Liver (tissue), 10 donors: ENCODE results near the gene KRTCAP3. TPM values are rescaled to one million over a fixed set of nuclear protein-coding genes. Genes with fewer than 3 reads are reported as not detected.

Experiments
- DNase-seq: peaks from one replicate; pipeline ENCODE4 v3.0.0-alpha.2; 2017; ENCODE audit warnings: low spot score
- H3K27ac ChIP-seq, 2 donors: one replicate each; pipeline ENCODE4 v1.7.0; 2013; ENCODE audit warnings: inconsistent platforms in 2 of 2, low read length in 2 of 2, control low read depth in 1 of 2, low read depth in 1 of 2, mild to moderate bottlenecking in 1 of 2
- H3K27me3 ChIP-seq, 4 donors: one replicate each; pipeline versions ENCODE4 v1.6.1 to v1.7.0; 2013; ENCODE audit warnings: low read length in 3 of 4, inconsistent platforms in 1 of 4, mild to moderate bottlenecking in 1 of 4, moderate library complexity in 1 of 4; ENCODE audit not compliant: control insufficient read depth in 4 of 4, insufficient read depth in 4 of 4
- H3K36me3 ChIP-seq, 4 donors: one replicate each; pipeline versions ENCODE4 v1.6.1 to v1.7.0; 2013; ENCODE audit warnings: low read length in 3 of 4, mild to moderate bottlenecking in 3 of 4, low read depth in 1 of 4, moderate library complexity in 1 of 4; ENCODE audit not compliant: control insufficient read depth in 4 of 4, insufficient read depth in 3 of 4
- H3K4me1 ChIP-seq, 4 donors: one replicate each; pipeline versions ENCODE4 v1.6.1 to v1.7.0; 2013; ENCODE audit warnings: low read length in 3 of 4, mild to moderate bottlenecking in 3 of 4, moderate library complexity in 1 of 4; ENCODE audit not compliant: control insufficient read depth in 4 of 4, insufficient read depth in 4 of 4
- H3K4me3 ChIP-seq, 3 donors: one replicate each; pipeline versions ENCODE4 v1.6.1 to v1.7.0; 2013; ENCODE audit warnings: low read length in 3 of 3, control low read depth in 1 of 3, low read depth in 1 of 3, mild to moderate bottlenecking in 1 of 3
- H3K9ac ChIP-seq, 2 donors: one replicate each; pipeline ENCODE4 v1.7.0; 2013; ENCODE audit warnings: low read length in 2 of 2, mild to moderate bottlenecking in 2 of 2, moderate library complexity in 2 of 2, control low read depth in 1 of 2, low read depth in 1 of 2
- H3K9me3 ChIP-seq, 4 donors: one replicate each; pipeline versions ENCODE4 v1.6.1 to v1.7.0; 2013; ENCODE audit warnings: low read length in 3 of 4; ENCODE audit not compliant: control insufficient read depth in 4 of 4
- EGR1 ChIP-seq, 2 donors: IDR thresholded peaks; 2 replicates each; pipeline ENCODE4 v1.6.1; 2016 to 2018; ENCODE audit warnings: antibody characterized with exemption in 2 of 2, low read depth in 2 of 2
- FOXA1 ChIP-seq: IDR thresholded peaks from 2 replicates; pipeline ENCODE4 v1.6.1; 2016; ENCODE audit warnings: antibody characterized with exemption
- FOXA2 ChIP-seq: IDR thresholded peaks from 2 replicates; pipeline ENCODE4 v1.6.1; 2016; ENCODE audit warnings: antibody characterized with exemption
- GABPA ChIP-seq, 2 donors: IDR thresholded peaks in 1 of 2; conservative IDR thresholded peaks in 1 of 2; 2 replicates each; pipeline ENCODE4 v1.6.1; 2016; ENCODE audit warnings: antibody characterized with exemption in 2 of 2, mild to moderate bottlenecking in 1 of 2, moderate library complexity in 1 of 2
- HNF4A ChIP-seq, 2 donors: conservative IDR thresholded peaks; 2 replicates each; pipeline ENCODE4 v1.6.1; 2016; ENCODE audit warnings: antibody characterized with exemption in 2 of 2, mild to moderate bottlenecking in 2 of 2
- HNF4G ChIP-seq: IDR thresholded peaks from 2 replicates; pipeline ENCODE4 v1.6.1; 2016; ENCODE audit warnings: antibody characterized with exemption
- NR2F2 ChIP-seq: IDR thresholded peaks from 2 replicates; pipeline ENCODE4 v1.6.1; 2016; ENCODE audit warnings: antibody characterized with exemption
- RAD21 ChIP-seq, 2 donors: IDR thresholded peaks; 2 replicates each; pipeline ENCODE4 v1.6.1; 2016; ENCODE audit warnings: antibody characterized with exemption in 2 of 2, mild to moderate bottlenecking in 2 of 2
- RXRA ChIP-seq, 2 donors: IDR thresholded peaks; 2 replicates each; pipeline ENCODE4 v1.6.1; 2017 to 2018; ENCODE audit warnings: antibody characterized with exemption in 2 of 2, mild to moderate bottlenecking in 1 of 2
- SP1 ChIP-seq: IDR thresholded peaks from 2 replicates; pipeline ENCODE4 v1.6.1; 2018; ENCODE audit warnings: antibody characterized with exemption, mild to moderate bottlenecking
- TAF1 ChIP-seq: conservative IDR thresholded peaks from 2 replicates; pipeline ENCODE4 v1.6.1; 2016; ENCODE audit warnings: antibody characterized with exemption, mild to moderate bottlenecking
- YY1 ChIP-seq: IDR thresholded peaks from 2 replicates; pipeline ENCODE4 v1.6.1; 2016; ENCODE audit warnings: antibody characterized with exemption, mild to moderate bottlenecking
- WGBS: extraction: QIAGEN DNeasy Blood & Tissue Kit; methylation state at CpG from one replicate; pipeline ENCODE4 v1.1.7; 2013; 5-methylcytosine and 5-hydroxymethylcytosine counted together
- polyA plus RNA-seq, 2 donors: library from polyadenylated mRNA; stranded (reverse) in 1 of 2; unstranded in 1 of 2; fragments of 200-250 nt in 1 of 2; fragments of >200 nt in 1 of 2; fragmentation: Nextera tagmentation in 1 of 2; extraction: Ambion mirVana in 1 of 2; gene quantifications; one replicate each; pipeline versions ENCODE4 v1.2.1 to v1.2.3, GENCODE V29; 2013 to 2015
- small RNA-seq: library from RNA; depleted of rRNA; stranded (forward); fragments of <200 nt; gene quantifications from one replicate; pipeline ENCODE3, GENCODE V24; 2014
- total RNA-seq, 2 donors: library from RNA; depleted of rRNA; stranded (reverse); fragments of >200 nt; gene quantifications; one replicate each; pipeline ENCODE4 v1.2.3, GENCODE V29; 2014
- TF ChIP-seq, protein P1 (sequence below): IDR thresholded peaks from 2 replicates; pipeline ENCODE4 v1.6.1; 2016; ENCODE audit warnings: antibody characterized with exemption
- TF ChIP-seq, protein P2 (sequence below): IDR thresholded peaks from 2 replicates; pipeline ENCODE4 v1.6.1; 2016; ENCODE audit warnings: antibody characterized with exemption
- TF ChIP-seq, protein P3 (sequence below): IDR thresholded peaks from 2 replicates; pipeline ENCODE4 v1.6.1; 2016; ENCODE audit warnings: antibody characterized with exemption, mild to moderate bottlenecking
- TF ChIP-seq, protein P4 (sequence below): fragments of 150-350 bp; IDR thresholded peaks from 2 replicates; pipeline ENCODE4 v1.5.1; 2017; ENCODE audit warnings: improper control_type of control experiment, low read depth, low read length; ENCODE audit not compliant: missing input control
- donor health status: healthy.
- donor health status: healthy.
- donor health status: healthy.
- donor health status: healthy.
- donor health status: healthy.

KRTCAP3 gene
- total and polyA plus RNA-seq, 4 donors: 1.8 to 12.7 (median 4.7) TPM

DNA sequence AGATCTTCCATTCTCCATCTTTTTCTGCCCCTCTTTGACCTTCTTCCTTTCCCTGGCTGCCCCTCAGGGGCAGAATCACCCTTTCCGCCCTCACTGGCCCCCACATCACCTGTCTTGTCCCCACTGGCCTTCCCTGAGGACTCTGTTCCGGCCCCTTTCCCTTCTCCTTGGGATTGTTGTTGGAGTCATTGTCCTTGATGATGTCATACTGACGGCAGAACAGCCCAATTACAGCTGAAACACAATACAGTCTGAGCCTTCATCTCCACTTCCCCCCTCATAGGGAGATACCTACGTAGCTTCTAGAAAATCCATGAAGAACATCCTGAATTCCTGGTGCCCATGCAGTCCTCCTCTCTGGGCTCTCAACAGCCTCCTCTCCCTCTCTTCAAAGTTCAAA lies 50.4 kb downstream of the KRTCAP3 start:
- Histone ChIP-seq H3K27me3 (no peaks in the 10 kb centered on the region), H3K27ac (peak overlapping the region; percentile 90 to 97), H3K9me3 (no peaks in the 10 kb centered on the region), H3K4me1 (peaks cover 2 to 44% (median 23%) of the 10 kb centered on the region in 4 donors), H3K4me3 (no peak overlapping the region), H3K36me3 (peaks cover 7 to 19% (median 12%) of the 10 kb centered on the region in 4 donors), H3K9ac (no peak overlapping the region)
- DNase-seq: no peak
- TF ChIP-seq, protein P1, sequence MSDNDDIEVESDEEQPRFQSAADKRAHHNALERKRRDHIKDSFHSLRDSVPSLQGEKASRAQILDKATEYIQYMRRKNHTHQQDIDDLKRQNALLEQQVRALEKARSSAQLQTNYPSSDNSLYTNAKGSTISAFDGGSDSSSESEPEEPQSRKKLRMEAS: no peak
- TF ChIP-seq, protein P2, sequence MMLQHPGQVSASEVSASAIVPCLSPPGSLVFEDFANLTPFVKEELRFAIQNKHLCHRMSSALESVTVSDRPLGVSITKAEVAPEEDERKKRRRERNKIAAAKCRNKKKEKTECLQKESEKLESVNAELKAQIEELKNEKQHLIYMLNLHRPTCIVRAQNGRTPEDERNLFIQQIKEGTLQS: no peak
- TF ChIP-seq RXRA (IDR thresholded peaks at IDR 0.05) (no peak), HNF4G (no peak), YY1 (no peak), EGR1 (IDR thresholded peaks at IDR 0.05; ENCODE audit: low read depth in 2 of 2) (no peak), TAF1 (no peak)
- WGBS: 95% methylated on average over 4 of the region's 4 CpGs

DNA sequence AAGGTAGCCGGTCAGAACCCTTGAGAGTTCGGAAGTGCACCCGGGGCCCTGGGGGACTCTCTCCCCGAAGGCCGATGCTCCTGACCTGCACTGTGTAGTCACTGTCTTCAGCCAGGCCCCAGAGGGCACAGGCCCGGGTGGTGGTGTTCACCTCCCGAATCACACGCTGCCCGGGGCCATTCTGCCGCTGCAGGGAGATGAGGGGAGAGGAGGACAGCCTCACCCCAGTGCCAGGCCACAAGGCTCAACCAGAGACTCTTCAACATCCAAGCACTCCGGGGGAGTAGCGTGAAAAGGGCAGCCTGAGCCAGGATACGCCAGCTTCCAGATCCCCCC lies 51.7 kb downstream of the KRTCAP3 start:
- H3K27ac ChIP-seq: peak overlapping the region; percentile 90 to 97

More for the DNA sequence above, 51.7 kb downstream of the KRTCAP3 start:
- no peak for TF ChIP-seq FOXA2
- no peak for TF ChIP-seq TAF1
- no peak for TF ChIP-seq FOXA1
- no peak for TF ChIP-seq HNF4A (conservative IDR thresholded peaks at IDR 0.05)
- TF ChIP-seq, protein P1: no peak
- TF ChIP-seq, protein P2: no peak
- no peak for TF ChIP-seq RAD21 (IDR thresholded peaks at IDR 0.05)
- no peak for TF ChIP-seq YY1
- TF ChIP-seq, protein P3, sequence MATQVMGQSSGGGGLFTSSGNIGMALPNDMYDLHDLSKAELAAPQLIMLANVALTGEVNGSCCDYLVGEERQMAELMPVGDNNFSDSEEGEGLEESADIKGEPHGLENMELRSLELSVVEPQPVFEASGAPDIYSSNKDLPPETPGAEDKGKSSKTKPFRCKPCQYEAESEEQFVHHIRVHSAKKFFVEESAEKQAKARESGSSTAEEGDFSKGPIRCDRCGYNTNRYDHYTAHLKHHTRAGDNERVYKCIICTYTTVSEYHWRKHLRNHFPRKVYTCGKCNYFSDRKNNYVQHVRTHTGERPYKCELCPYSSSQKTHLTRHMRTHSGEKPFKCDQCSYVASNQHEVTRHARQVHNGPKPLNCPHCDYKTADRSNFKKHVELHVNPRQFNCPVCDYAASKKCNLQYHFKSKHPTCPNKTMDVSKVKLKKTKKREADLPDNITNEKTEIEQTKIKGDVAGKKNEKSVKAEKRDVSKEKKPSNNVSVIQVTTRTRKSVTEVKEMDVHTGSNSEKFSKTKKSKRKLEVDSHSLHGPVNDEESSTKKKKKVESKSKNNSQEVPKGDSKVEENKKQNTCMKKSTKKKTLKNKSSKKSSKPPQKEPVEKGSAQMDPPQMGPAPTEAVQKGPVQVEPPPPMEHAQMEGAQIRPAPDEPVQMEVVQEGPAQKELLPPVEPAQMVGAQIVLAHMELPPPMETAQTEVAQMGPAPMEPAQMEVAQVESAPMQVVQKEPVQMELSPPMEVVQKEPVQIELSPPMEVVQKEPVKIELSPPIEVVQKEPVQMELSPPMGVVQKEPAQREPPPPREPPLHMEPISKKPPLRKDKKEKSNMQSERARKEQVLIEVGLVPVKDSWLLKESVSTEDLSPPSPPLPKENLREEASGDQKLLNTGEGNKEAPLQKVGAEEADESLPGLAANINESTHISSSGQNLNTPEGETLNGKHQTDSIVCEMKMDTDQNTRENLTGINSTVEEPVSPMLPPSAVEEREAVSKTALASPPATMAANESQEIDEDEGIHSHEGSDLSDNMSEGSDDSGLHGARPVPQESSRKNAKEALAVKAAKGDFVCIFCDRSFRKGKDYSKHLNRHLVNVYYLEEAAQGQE: no peak
- TF ChIP-seq SP1: no peak
- no peak for TF ChIP-seq NR2F2
- no peak for TF ChIP-seq GABPA (IDR thresholded peaks at IDR 0.05 in 1 of 2, conservative IDR thresholded peaks at IDR 0.05 in 1 of 2)
- TF ChIP-seq, protein P4, sequence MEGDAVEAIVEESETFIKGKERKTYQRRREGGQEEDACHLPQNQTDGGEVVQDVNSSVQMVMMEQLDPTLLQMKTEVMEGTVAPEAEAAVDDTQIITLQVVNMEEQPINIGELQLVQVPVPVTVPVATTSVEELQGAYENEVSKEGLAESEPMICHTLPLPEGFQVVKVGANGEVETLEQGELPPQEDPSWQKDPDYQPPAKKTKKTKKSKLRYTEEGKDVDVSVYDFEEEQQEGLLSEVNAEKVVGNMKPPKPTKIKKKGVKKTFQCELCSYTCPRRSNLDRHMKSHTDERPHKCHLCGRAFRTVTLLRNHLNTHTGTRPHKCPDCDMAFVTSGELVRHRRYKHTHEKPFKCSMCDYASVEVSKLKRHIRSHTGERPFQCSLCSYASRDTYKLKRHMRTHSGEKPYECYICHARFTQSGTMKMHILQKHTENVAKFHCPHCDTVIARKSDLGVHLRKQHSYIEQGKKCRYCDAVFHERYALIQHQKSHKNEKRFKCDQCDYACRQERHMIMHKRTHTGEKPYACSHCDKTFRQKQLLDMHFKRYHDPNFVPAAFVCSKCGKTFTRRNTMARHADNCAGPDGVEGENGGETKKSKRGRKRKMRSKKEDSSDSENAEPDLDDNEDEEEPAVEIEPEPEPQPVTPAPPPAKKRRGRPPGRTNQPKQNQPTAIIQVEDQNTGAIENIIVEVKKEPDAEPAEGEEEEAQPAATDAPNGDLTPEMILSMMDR: no peak
- Histone ChIP-seq H3K4me1 (peaks cover 8 to 54% (median 31%) of the 10 kb centered on the region in 4 donors), H3K27me3 (no peaks in the 10 kb centered on the region), H3K36me3 (peaks cover 7 to 19% (median 12%) of the 10 kb centered on the region in 4 donors), H3K4me3 (peak overlapping the region; percentile 75 to 87 (median 78)), H3K9ac (peak overlapping the region; percentile 59 to 70), H3K9me3 (no peaks in the 10 kb centered on the region)
- no peak for DNase-seq
- WGBS: 67% methylated on average over 13 of the region's 13 CpGs

Small RNA genes within 50 kb of the gene (small RNA-seq; reads per million reads assigned to genes)
- not detected for gene RNU6-986P

Other genes starting within 250 kb of the KRTCAP3 start
- 10 to 100 TPM; 44.9 to 48.6 TPM for gene ATRAID, start 230.3 kb upstream of the KRTCAP3 start, total RNA-seq
- 10 to 100 TPM; 49.3 to 77.5 TPM for gene ATRAID, start 230.3 kb upstream of the KRTCAP3 start, polyA plus RNA-seq
- gene SLC5A6, start 230.1 kb upstream of the KRTCAP3 start, total RNA-seq: 100 to 1,000 TPM in 1 of 2 donors, 10 to 100 TPM in 1; 12.5 to 100 TPM
- 100 to 1,000 TPM in 1 of 2 donors, 10 to 100 TPM in 1; 46.0 to 217 TPM for gene SLC5A6, start 230.1 kb upstream of the KRTCAP3 start, polyA plus RNA-seq
- gene CAD, start 225.0 kb upstream of the KRTCAP3 start, total RNA-seq: 10 to 100 TPM; 18.7 to 23.2 TPM
- 1 to 10 TPM; 6.3 to 8.4 TPM for gene CAD, start 225.0 kb upstream of the KRTCAP3 start, polyA plus RNA-seq
- not detected for gene SLC30A3, start 179.3 kb upstream of the KRTCAP3 start, total RNA-seq
- under 1 TPM in 1 of 2 donors, not detected in 1; 0.20 TPM for gene SLC30A3, start 179.3 kb upstream of the KRTCAP3 start, polyA plus RNA-seq
- not detected for gene DNAJC5G, start 166.9 kb upstream of the KRTCAP3 start, total RNA-seq
- not detected for gene DNAJC5G, start 166.9 kb upstream of the KRTCAP3 start, polyA plus RNA-seq
- gene TRIM54, start 160.0 kb upstream of the KRTCAP3 start, total RNA-seq: not detected
- under 1 TPM in 1 of 2 donors, not detected in 1; 0.03 TPM for gene TRIM54, start 160.0 kb upstream of the KRTCAP3 start, polyA plus RNA-seq
- under 1 TPM in 1 of 2 donors, not detected in 1; 0.25 TPM for gene UCN, start 133.9 kb upstream of the KRTCAP3 start, total RNA-seq
- under 1 TPM; 0.42 to 0.83 TPM for gene UCN, start 133.9 kb upstream of the KRTCAP3 start, polyA plus RNA-seq
- 10 to 100 TPM; 13.9 to 29.6 TPM for gene MPV17, start 119.3 kb upstream of the KRTCAP3 start, total RNA-seq
- gene MPV17, start 119.3 kb upstream of the KRTCAP3 start, polyA plus RNA-seq: 10 to 100 TPM; 17.7 to 26.0 TPM
- 10 to 100 TPM; 16.4 to 20.6 TPM for gene GTF3C2, start 85.6 kb upstream of the KRTCAP3 start, total RNA-seq
- gene GTF3C2, start 85.6 kb upstream of the KRTCAP3 start, polyA plus RNA-seq: 10 to 100 TPM in 1 of 2 donors, 1 to 10 TPM in 1; 9.7 to 13.0 TPM
- gene EIF2B4, start 72.0 kb upstream of the KRTCAP3 start, total RNA-seq: 10 to 100 TPM; 10.5 to 18.9 TPM
- 10 to 100 TPM; 22.6 to 25.8 TPM for gene EIF2B4, start 72.0 kb upstream of the KRTCAP3 start, polyA plus RNA-seq
- 10 to 100 TPM; 53.7 to 65.3 TPM for gene SNX17, start 71.8 kb upstream of the KRTCAP3 start, total RNA-seq
- 10 to 100 TPM; 57.7 to 60.5 TPM for gene SNX17, start 71.8 kb upstream of the KRTCAP3 start, polyA plus RNA-seq
- 1 to 10 TPM; 7.9 to 9.3 TPM for gene ZNF513, start 61.6 kb upstream of the KRTCAP3 start, total RNA-seq
- 10 to 100 TPM in 1 of 2 donors, 1 to 10 TPM in 1; 2.9 to 11.2 TPM for gene ZNF513, start 61.6 kb upstream of the KRTCAP3 start, polyA plus RNA-seq
- gene PPM1G, start 32.8 kb upstream of the KRTCAP3 start, total RNA-seq: 10 to 100 TPM; 28.9 to 45.5 TPM
- 10 to 100 TPM; 26.4 to 37.3 TPM for gene PPM1G, start 32.8 kb upstream of the KRTCAP3 start, polyA plus RNA-seq
- 10 to 100 TPM; 51.5 to 56.9 TPM for gene NRBP1, start 13.8 kb upstream of the KRTCAP3 start, total RNA-seq
- 10 to 100 TPM; 34.3 to 40.5 TPM for gene NRBP1, start 13.8 kb upstream of the KRTCAP3 start, polyA plus RNA-seq
- 1 to 10 TPM; 9.7 to 9.8 TPM for gene IFT172, start 47.4 kb downstream of the KRTCAP3 start, total RNA-seq
- gene IFT172, start 47.4 kb downstream of the KRTCAP3 start, polyA plus RNA-seq: 1 to 10 TPM; 2.6 to 2.9 TPM
- 10 to 100 TPM; 11.4 to 51.0 TPM for gene FNDC4, start 52.8 kb downstream of the KRTCAP3 start, total RNA-seq
- 100 to 1,000 TPM in 1 of 2 donors, 10 to 100 TPM in 1; 32.6 to 165 TPM for gene FNDC4, start 52.8 kb downstream of the KRTCAP3 start, polyA plus RNA-seq
- 100 to 1,000 TPM in 1 of 2 donors, 1 to 10 TPM in 1; 9.6 to 173 TPM for gene GCKR, start 54.5 kb downstream of the KRTCAP3 start, total RNA-seq
- gene GCKR, start 54.5 kb downstream of the KRTCAP3 start, polyA plus RNA-seq: 10 to 100 TPM; 71.0 to 87.8 TPM
- gene ZNF512, start 140.7 kb downstream of the KRTCAP3 start, total RNA-seq: 10 to 100 TPM in 1 of 2 donors, 1 to 10 TPM in 1; 8.1 to 13.0 TPM
- gene ZNF512, start 140.7 kb downstream of the KRTCAP3 start, polyA plus RNA-seq: 1 to 10 TPM; 3.3 to 6.2 TPM
- gene CCDC121, start 186.6 kb downstream of the KRTCAP3 start, total RNA-seq: 1 to 10 TPM; 1.6 to 2.5 TPM
- 1 to 10 TPM in 1 of 2 donors, under 1 TPM in 1; 0.97 to 1.2 TPM for gene CCDC121, start 186.6 kb downstream of the KRTCAP3 start, polyA plus RNA-seq
- gene GPN1, start 186.7 kb downstream of the KRTCAP3 start, total RNA-seq: 10 to 100 TPM; 12.6 to 17.2 TPM
- 10 to 100 TPM; 10.7 to 12.2 TPM for gene GPN1, start 186.7 kb downstream of the KRTCAP3 start, polyA plus RNA-seq
- 10 to 100 TPM; 12.3 to 14.6 TPM for gene SUPT7L, start 221.2 kb downstream of the KRTCAP3 start, total RNA-seq
- 10 to 100 TPM in 1 of 2 donors, 1 to 10 TPM in 1; 9.6 to 10.7 TPM for gene SUPT7L, start 221.2 kb downstream of the KRTCAP3 start, polyA plus RNA-seq
- gene SLC4A1AP, start 221.5 kb downstream of the KRTCAP3 start, total RNA-seq: 10 to 100 TPM; 10.6 to 12.3 TPM
- 1 to 10 TPM; 7.2 to 8.5 TPM for gene SLC4A1AP, start 221.5 kb downstream of the KRTCAP3 start, polyA plus RNA-seq